ENCODE data around the gene CHAF1B. TPM values are rescaled to one million over a fixed set of nuclear protein-coding genes. Genes with fewer than 3 reads are reported as not detected.

CHAF1B gene
- total and polyA plus RNA-seq, 2 of the 8 experiments (the other 6 are each of a cell fraction or from before 2014, with no cell fraction given): 11.8 to 23.1 TPM

DNA sequence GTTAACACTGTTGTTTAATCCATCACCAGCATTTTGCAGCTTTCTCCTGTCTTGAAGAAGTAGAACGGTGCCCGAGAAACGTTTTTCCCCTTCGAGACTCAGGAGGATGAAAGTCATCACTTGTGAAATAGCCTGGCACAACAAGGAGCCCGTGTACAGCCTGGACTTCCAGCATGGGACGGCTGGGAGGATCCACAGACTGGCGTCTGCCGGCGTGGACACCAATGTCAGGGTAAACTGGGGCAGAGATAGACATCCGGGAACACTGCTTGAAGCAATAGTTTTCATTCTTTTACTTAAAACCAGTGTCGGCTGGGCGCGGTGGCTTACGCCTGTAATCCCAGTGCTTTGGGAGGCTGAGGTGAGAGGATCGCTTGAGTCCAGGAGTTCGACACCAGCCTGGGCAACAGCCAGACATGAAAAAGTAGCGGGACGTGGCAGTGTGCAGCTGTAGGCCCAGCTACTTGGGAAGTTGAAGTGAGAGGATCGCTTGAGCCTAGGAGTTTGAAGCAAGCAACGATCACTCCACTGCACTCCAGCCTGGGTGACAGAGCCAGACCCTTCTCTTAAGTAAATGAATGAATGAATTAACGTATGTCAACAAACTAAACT lies 945 bp downstream of the CHAF1B start (continued):
- TF ChIP-seq, protein P1, sequence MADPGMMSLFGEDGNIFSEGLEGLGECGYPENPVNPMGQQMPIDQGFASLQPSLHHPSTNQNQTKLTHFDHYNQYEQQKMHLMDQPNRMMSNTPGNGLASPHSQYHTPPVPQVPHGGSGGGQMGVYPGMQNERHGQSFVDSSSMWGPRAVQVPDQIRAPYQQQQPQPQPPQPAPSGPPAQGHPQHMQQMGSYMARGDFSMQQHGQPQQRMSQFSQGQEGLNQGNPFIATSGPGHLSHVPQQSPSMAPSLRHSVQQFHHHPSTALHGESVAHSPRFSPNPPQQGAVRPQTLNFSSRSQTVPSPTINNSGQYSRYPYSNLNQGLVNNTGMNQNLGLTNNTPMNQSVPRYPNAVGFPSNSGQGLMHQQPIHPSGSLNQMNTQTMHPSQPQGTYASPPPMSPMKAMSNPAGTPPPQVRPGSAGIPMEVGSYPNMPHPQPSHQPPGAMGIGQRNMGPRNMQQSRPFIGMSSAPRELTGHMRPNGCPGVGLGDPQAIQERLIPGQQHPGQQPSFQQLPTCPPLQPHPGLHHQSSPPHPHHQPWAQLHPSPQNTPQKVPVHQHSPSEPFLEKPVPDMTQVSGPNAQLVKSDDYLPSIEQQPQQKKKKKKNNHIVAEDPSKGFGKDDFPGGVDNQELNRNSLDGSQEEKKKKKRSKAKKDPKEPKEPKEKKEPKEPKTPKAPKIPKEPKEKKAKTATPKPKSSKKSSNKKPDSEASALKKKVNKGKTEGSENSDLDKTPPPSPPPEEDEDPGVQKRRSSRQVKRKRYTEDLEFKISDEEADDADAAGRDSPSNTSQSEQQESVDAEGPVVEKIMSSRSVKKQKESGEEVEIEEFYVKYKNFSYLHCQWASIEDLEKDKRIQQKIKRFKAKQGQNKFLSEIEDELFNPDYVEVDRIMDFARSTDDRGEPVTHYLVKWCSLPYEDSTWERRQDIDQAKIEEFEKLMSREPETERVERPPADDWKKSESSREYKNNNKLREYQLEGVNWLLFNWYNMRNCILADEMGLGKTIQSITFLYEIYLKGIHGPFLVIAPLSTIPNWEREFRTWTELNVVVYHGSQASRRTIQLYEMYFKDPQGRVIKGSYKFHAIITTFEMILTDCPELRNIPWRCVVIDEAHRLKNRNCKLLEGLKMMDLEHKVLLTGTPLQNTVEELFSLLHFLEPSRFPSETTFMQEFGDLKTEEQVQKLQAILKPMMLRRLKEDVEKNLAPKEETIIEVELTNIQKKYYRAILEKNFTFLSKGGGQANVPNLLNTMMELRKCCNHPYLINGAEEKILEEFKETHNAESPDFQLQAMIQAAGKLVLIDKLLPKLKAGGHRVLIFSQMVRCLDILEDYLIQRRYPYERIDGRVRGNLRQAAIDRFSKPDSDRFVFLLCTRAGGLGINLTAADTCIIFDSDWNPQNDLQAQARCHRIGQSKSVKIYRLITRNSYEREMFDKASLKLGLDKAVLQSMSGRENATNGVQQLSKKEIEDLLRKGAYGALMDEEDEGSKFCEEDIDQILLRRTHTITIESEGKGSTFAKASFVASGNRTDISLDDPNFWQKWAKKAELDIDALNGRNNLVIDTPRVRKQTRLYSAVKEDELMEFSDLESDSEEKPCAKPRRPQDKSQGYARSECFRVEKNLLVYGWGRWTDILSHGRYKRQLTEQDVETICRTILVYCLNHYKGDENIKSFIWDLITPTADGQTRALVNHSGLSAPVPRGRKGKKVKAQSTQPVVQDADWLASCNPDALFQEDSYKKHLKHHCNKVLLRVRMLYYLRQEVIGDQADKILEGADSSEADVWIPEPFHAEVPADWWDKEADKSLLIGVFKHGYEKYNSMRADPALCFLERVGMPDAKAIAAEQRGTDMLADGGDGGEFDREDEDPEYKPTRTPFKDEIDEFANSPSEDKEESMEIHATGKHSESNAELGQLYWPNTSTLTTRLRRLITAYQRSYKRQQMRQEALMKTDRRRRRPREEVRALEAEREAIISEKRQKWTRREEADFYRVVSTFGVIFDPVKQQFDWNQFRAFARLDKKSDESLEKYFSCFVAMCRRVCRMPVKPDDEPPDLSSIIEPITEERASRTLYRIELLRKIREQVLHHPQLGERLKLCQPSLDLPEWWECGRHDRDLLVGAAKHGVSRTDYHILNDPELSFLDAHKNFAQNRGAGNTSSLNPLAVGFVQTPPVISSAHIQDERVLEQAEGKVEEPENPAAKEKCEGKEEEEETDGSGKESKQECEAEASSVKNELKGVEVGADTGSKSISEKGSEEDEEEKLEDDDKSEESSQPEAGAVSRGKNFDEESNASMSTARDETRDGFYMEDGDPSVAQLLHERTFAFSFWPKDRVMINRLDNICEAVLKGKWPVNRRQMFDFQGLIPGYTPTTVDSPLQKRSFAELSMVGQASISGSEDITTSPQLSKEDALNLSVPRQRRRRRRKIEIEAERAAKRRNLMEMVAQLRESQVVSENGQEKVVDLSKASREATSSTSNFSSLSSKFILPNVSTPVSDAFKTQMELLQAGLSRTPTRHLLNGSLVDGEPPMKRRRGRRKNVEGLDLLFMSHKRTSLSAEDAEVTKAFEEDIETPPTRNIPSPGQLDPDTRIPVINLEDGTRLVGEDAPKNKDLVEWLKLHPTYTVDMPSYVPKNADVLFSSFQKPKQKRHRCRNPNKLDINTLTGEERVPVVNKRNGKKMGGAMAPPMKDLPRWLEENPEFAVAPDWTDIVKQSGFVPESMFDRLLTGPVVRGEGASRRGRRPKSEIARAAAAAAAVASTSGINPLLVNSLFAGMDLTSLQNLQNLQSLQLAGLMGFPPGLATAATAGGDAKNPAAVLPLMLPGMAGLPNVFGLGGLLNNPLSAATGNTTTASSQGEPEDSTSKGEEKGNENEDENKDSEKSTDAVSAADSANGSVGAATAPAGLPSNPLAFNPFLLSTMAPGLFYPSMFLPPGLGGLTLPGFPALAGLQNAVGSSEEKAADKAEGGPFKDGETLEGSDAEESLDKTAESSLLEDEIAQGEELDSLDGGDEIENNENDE (IDR thresholded peaks at IDR 0.05; ENCODE audit: insufficient replicate concordance, low read length): no peak
- TF ChIP-seq GTF2F1 (IDR thresholded peaks at IDR 0.05; ENCODE audit: borderline replicate concordance, low read depth, low read length) (no peak), CBX8 (IDR thresholded peaks at IDR 0.05; ENCODE audit: borderline replicate concordance, low read depth, low read length) (no peak), SIX5 (IDR thresholded peaks at IDR 0.05; ENCODE audit: low read depth, low read length) (no peak), SP1 (IDR thresholded peaks at IDR 0.05; ENCODE audit: low read depth, low read length) (no peak)

Data from H1 (cell line).